H1 (cell line): ENCODE results near the gene TMEM72. TPM values are rescaled to one million over a fixed set of nuclear protein-coding genes. Genes with fewer than 3 reads are reported as not detected.

Experiments used
- CTCF ChIA-PET: fragments of 300-600 bp; sonication (Branson Sonifier 250); formaldehyde crosslinking; loops from one replicate; lab custom pipeline; 2021; ENCODE audit not compliant: partially characterized antibody; lab: Charles Lee
- POLR2A ChIA-PET: fragments of 300-600 bp; sonication (Branson Sonifier 250); formaldehyde crosslinking; loops from one replicate; lab custom pipeline; 2021; ENCODE audit warnings: inconsistent platforms; ENCODE audit not compliant: partially characterized antibody; lab: Charles Lee
- DNase-seq, 2 experiments: peaks; one replicate each; pipeline versions ENCODE4 v3.0.0 to v3.0.0-alpha.2; 2010 to 2022; ENCODE audit warnings: low spot score in 2 of 2, low read depth in 1 of 2, mixed read lengths in 1 of 2
- FAIRE-seq: peaks from 2 replicates; lab custom pipeline; 2011; peaks lifted over from hg19 to GRCh38; lab: Jason Lieb, UNC
- H2AFZ ChIP-seq: 2 replicates; pipeline ENCODE4 v1.8.1; 2012; ENCODE audit warnings: low read length, inconsistent platforms
- H2AK5ac ChIP-seq: 2 replicates; pipeline ENCODE4 v1.6.1; 2013; ENCODE audit warnings: low read depth, low read length
- H2BK120ac ChIP-seq: replicated peaks from 2 replicates; pipeline ENCODE3; 2013; ENCODE audit warnings: low read depth, low read length, inconsistent platforms
- H2BK12ac ChIP-seq: 2 replicates; pipeline ENCODE4 v1.6.1; 2013; ENCODE audit warnings: low read depth, low read length
- H2BK15ac ChIP-seq: 2 replicates; pipeline ENCODE4 v1.6.1; 2013; ENCODE audit warnings: low read length
- H2BK20ac ChIP-seq: 2 replicates; pipeline ENCODE4 v1.6.1; 2013; ENCODE audit warnings: low read length
- H2BK5ac ChIP-seq: 2 replicates; pipeline ENCODE4 v1.6.1; 2013; ENCODE audit warnings: low read depth, low read length
- H3K14ac ChIP-seq: 2 replicates; pipeline ENCODE4 v1.6.1; 2013; ENCODE audit warnings: inconsistent platforms; ENCODE audit not compliant: insufficient read length
- H3K18ac ChIP-seq: 2 replicates; pipeline ENCODE4 v1.6.1; 2013; ENCODE audit warnings: low read length; ENCODE audit errors: extremely low read depth
- H3K23ac ChIP-seq: 2 replicates; pipeline ENCODE4 v1.6.1; 2013; ENCODE audit warnings: inconsistent platforms; ENCODE audit not compliant: insufficient read length
- H3K23me2 ChIP-seq: 2 replicates; pipeline ENCODE4 v1.6.1; 2013; ENCODE audit warnings: low read depth, low read length
- H3K27ac ChIP-seq: 2 replicates; pipeline ENCODE4 v1.6.1; 2011; ENCODE audit warnings: low read depth, low read length, inconsistent platforms
- H3K27me3 ChIP-seq, 4 experiments: replicated peaks in 1 of 4; 1 replicate in 1 of 4; 2 replicates in 3 of 4; pipeline versions ENCODE4 v1.6.1 to v1.8.1; 2011 to 2013; ENCODE audit warnings: low read length in 3 of 4, mild to moderate bottlenecking in 3 of 4, inconsistent platforms in 2 of 4, mixed read lengths in 2 of 4, moderate library complexity in 1 of 4; ENCODE audit not compliant: control insufficient read depth in 3 of 4, insufficient read depth in 3 of 4; ENCODE audit errors: extremely low read depth in 1 of 4
- H3K36me3 ChIP-seq, 4 experiments: 2 replicates each; pipeline versions ENCODE4 v1.6.1 to v1.8.1; 2011 to 2013; ENCODE audit warnings: mild to moderate bottlenecking in 4 of 4, low read length in 3 of 4, moderate library complexity in 2 of 4, control low read depth in 1 of 4, inconsistent platforms in 1 of 4; ENCODE audit not compliant: insufficient read depth in 4 of 4, control insufficient read depth in 2 of 4
- H3K4ac ChIP-seq: replicated peaks from 2 replicates; pipeline ENCODE3; 2013; ENCODE audit warnings: low read length, low read depth, mixed read lengths, inconsistent platforms; ENCODE audit not compliant: insufficient read length
- H3K4me1 ChIP-seq, 4 experiments: replicated peaks in 1 of 4; 1 replicate in 1 of 4; 2 replicates in 3 of 4; pipeline versions ENCODE4 v1.6.1 to v1.8.1; 2011 to 2013; ENCODE audit warnings: low read length in 3 of 4, inconsistent platforms in 2 of 4, mixed read lengths in 1 of 4; ENCODE audit not compliant: insufficient read depth in 4 of 4, control insufficient read depth in 3 of 4
- H3K4me2 ChIP-seq, 2 experiments: 2 replicates each; pipeline versions ENCODE4 v1.6.1 to v1.8.1; 2011 to 2013; ENCODE audit warnings: low read depth in 2 of 2, low read length in 2 of 2, control low read depth in 1 of 2, inconsistent platforms in 1 of 2, mild to moderate bottlenecking in 1 of 2; ENCODE audit not compliant: insufficient read depth in 1 of 2
- H3K4me3 ChIP-seq, 4 experiments: fragments of 200-600, 300-600 bp in 1 of 4; sonication (generic), shearing (Covaris generic), sonication (Bioruptor Twin) in 1 of 4; 2 replicates each; pipeline versions ENCODE4 v1.5.1 to v1.8.1; 2011 to 2016; ENCODE audit warnings: low read length in 4 of 4, low read depth in 3 of 4, control low read depth in 2 of 4, inconsistent platforms in 2 of 4, mild to moderate bottlenecking in 2 of 4, mixed read lengths in 1 of 4, moderate library complexity in 1 of 4; ENCODE audit not compliant: insufficient read depth in 2 of 4; ENCODE audit errors: extremely low read depth in 1 of 4
- H3K56ac ChIP-seq: replicated peaks from 2 replicates; pipeline ENCODE3; 2013; ENCODE audit warnings: low read depth, mild to moderate bottlenecking, mixed read lengths, low read length, inconsistent platforms; ENCODE audit not compliant: insufficient read length
- H3K79me1 ChIP-seq: 2 replicates; pipeline ENCODE4 v1.6.1; 2013; ENCODE audit warnings: low read depth, low read length, control low read depth
- H3K79me2 ChIP-seq, 2 experiments: 2 replicates each; pipeline versions ENCODE4 v1.6.1 to v1.8.1; 2012 to 2013; ENCODE audit warnings: low read length in 2 of 2, mild to moderate bottlenecking in 2 of 2, inconsistent platforms in 1 of 2; ENCODE audit not compliant: insufficient read depth in 2 of 2, control insufficient read depth in 1 of 2
- H3K9ac ChIP-seq, 4 experiments: replicated peaks in 1 of 4; 1 replicate in 1 of 4; 2 replicates in 3 of 4; pipeline versions ENCODE4 v1.6.1 to v1.8.1; 2011 to 2013; ENCODE audit warnings: low read depth in 3 of 4, low read length in 3 of 4, control low read depth in 2 of 4, mild to moderate bottlenecking in 2 of 4, moderate library complexity in 2 of 4, inconsistent platforms in 1 of 4; ENCODE audit errors: extremely low read depth in 1 of 4
- H3K9me3 ChIP-seq, 2 experiments: 2 replicates each; pipeline versions ENCODE4 v1.6.1 to v1.8.1; 2012 to 2013; ENCODE audit warnings: mild to moderate bottlenecking in 2 of 2, moderate library complexity in 2 of 2, control low read depth in 1 of 2, inconsistent platforms in 1 of 2, low read depth in 1 of 2, low read length in 1 of 2, mixed read lengths in 1 of 2; ENCODE audit not compliant: insufficient read depth in 2 of 2
- H4K20me1 ChIP-seq, 2 experiments: replicated peaks in 1 of 2; 2 replicates each; pipeline versions ENCODE3 to v1.8.1; 2011 to 2013; ENCODE audit warnings: inconsistent platforms in 2 of 2, low read length in 2 of 2, mild to moderate bottlenecking in 1 of 2; ENCODE audit not compliant: insufficient read depth in 2 of 2, control insufficient read depth in 1 of 2
- H4K5ac ChIP-seq: 2 replicates; pipeline ENCODE4 v1.6.1; 2013; ENCODE audit warnings: low read length, low read depth, mixed read lengths, inconsistent platforms; ENCODE audit not compliant: insufficient read length
- H4K8ac ChIP-seq: 2 replicates; pipeline ENCODE4 v1.8.0; 2013; ENCODE audit warnings: mild to moderate bottlenecking, moderate library complexity, low read length, inconsistent platforms; ENCODE audit not compliant: insufficient read depth; ENCODE audit errors: extremely low read depth
- H4K91ac ChIP-seq: replicated peaks from 2 replicates; pipeline ENCODE3; 2013; ENCODE audit warnings: low read length, mixed read lengths, inconsistent platforms; ENCODE audit not compliant: insufficient read length
- EGR1 ChIP-seq: IDR thresholded peaks from 2 replicates; pipeline ENCODE4 v1.6.1; 2011; ENCODE audit warnings: low read depth, low read length, borderline replicate concordance
- MAFK ChIP-seq: IDR thresholded peaks from 2 replicates; pipeline ENCODE4 v1.6.1; 2012; ENCODE audit warnings: low read depth, mild to moderate bottlenecking, improper control_type of control experiment, low read length
- POLR2AphosphoS5 ChIP-seq: IDR thresholded peaks from 2 replicates; pipeline ENCODE4 v1.6.1; 2011; ENCODE audit warnings: low read depth, low read length
- RNF2 ChIP-seq: fragments of 200-900, 300-1000 bp; sonication (generic); IDR thresholded peaks from 2 replicates; pipeline ENCODE4 v1.7.1; 2016; ENCODE audit warnings: borderline replicate concordance, low read depth, mild to moderate bottlenecking, antibody characterized with exemption, low read length; ENCODE audit not compliant: poor library complexity, severe bottlenecking; ENCODE audit errors: missing control alignments
- SP4 ChIP-seq: IDR thresholded peaks from 2 replicates; pipeline ENCODE4 v1.6.1; 2012; ENCODE audit warnings: low read length, inconsistent platforms
- SRF ChIP-seq: IDR thresholded peaks from 2 replicates; pipeline ENCODE4 v1.6.1; 2011; ENCODE audit warnings: mild to moderate bottlenecking, low read depth, low read length, moderate library complexity
- SUZ12 ChIP-seq: fragments of 200-600 bp; sonication (generic); IDR thresholded peaks from 2 replicates; pipeline ENCODE4 v1.6.1; 2012; ENCODE audit warnings: mild to moderate bottlenecking, inconsistent platforms, low read length, moderate library complexity, mixed read lengths
- YY1 ChIP-seq: IDR thresholded peaks from 2 replicates; pipeline ENCODE4 v1.6.1; 2011; ENCODE audit warnings: low read depth, mild to moderate bottlenecking, low read length
- ZNF274 ChIP-seq: IDR thresholded peaks from 2 replicates; pipeline ENCODE4 v1.7.0; 2012; ENCODE audit warnings: low read length, borderline replicate concordance; ENCODE audit errors: extremely low read depth
- whole genome bisulfite sequencing, 2 experiments: shearing (Covaris generic) in 1 of 2; methylation state at CpG; one replicate each; pipeline versions ENCODE4 v1.1.6 to v1.1.7; 2013 to 2015; ENCODE audit warnings: low lambda C conversion rate in 2 of 2, mixed read lengths in 2 of 2, inconsistent platforms in 1 of 2, low coverage in 1 of 2, missing lambda C conversion rate in 1 of 2; ENCODE audit not compliant: insufficient replicate concordance in 2 of 2, insufficient coverage in 1 of 2, insufficient read length in 1 of 2; ENCODE audit errors: extremely low coverage in 1 of 2, missing lambda C conversion rate in 1 of 2; 5-methylcytosine and 5-hydroxymethylcytosine counted together
- polyA plus RNA-seq, 7 experiments: library from polyadenylated mRNA; depleted of rRNA in 3 of 7; stranded (reverse) in 5 of 7; unstranded in 2 of 7; fragments of >200 nt in 5 of 7; fragments of 200-250 nt in 2 of 7; gene quantifications; 1 replicate in 5 of 7; 2 replicates in 1 of 7; 4 replicates in 1 of 7; pipeline versions ENCODE4 v1.2.1 to v1.2.3, GENCODE V29; 2011 to 2013; ENCODE audit warnings: missing spikeins in 2 of 7, mixed read lengths in 2 of 7
- total RNA-seq: library from RNA; stranded (reverse); fragmentation: NEBNext Ultra II Directional; extraction: Animal tissue kit (Norgen Biotek cat#: 25700); gene quantifications from 2 replicates; pipeline ENCODE4 v1.2.1, GENCODE V29; 2021

The TMEM72 gene
- total and polyA plus RNA-seq, 2 of the 8 experiments (the other 6 are each of a cell fraction or from before 2014, with no cell fraction given) = not detected

GRCh38 chr10:44972874-44973306, 61.8 kb downstream of the TMEM72 start:
- Histone ChIP-seq H2BK12ac (peak overlapping the region; percentile 68; the same call in 1 of the 2 replicates), H3K4ac (peak overlapping the region; percentile 33), H4K20me1 (peaks cover 0 to 2% of the 10 kb centered on the region in 2 experiments), H2BK120ac (peak overlapping the region; percentile 71), H3K4me1 (peaks cover 12 to 36% (median 27%) of the 10 kb centered on the region in 4 experiments), H3K9ac (no peak overlapping the region), H4K8ac (no peak overlapping the region; the same call in 1 of the 2 replicates), H2AFZ (no peak overlapping the region), H3K79me1 (peaks cover 5% of the 10 kb centered on the region; the same call in 1 of the 2 replicates), H3K27me3 (no peaks in the 10 kb centered on the region; a peak in 1 of 7 replicates), H3K36me3 (peaks cover 0 to 6% (median 0%) of the 10 kb centered on the region in 4 experiments; a peak in 3 of 8 replicates), H3K23me2 (peaks cover 14% of the 10 kb centered on the region; the same call in 1 of the 2 replicates), H2BK5ac (peak overlapping the region; percentile 71; the same call in 1 of the 2 replicates), H3K18ac (peak overlapping the region; percentile 78), H3K23ac (no peak overlapping the region), H2BK20ac (0 out of 2 replicates have a peak overlapping the region, but pooled peaks have one; percentile 72), H4K91ac (peak overlapping the region; percentile 86), H2BK15ac (peak overlapping the region; percentile 81), H3K56ac (no peak overlapping the region), H3K27ac (no peak overlapping the region), H3K4me3 (no peak overlapping the region; a peak in 1 of 8 replicates), H4K5ac (no peak overlapping the region), H3K4me2 (peak overlapping the region; percentile 36 to 65; a peak in 2 of 4 replicates), H3K9me3 (no peaks in the 10 kb centered on the region), H3K79me2 (no peaks in the 10 kb centered on the region), H3K14ac (no peak overlapping the region), H2AK5ac (peak overlapping the region; percentile 83; the same call in 1 of the 2 replicates)
- no peak for FAIRE-seq
- no peak for DNase-seq
- TF ChIP-seq SRF = no peak
- no peak for TF ChIP-seq POLR2AphosphoS5
- TF ChIP-seq RNF2 = no peak
- TF ChIP-seq ZNF274 = no peak
- TF ChIP-seq YY1 = no peak
- TF ChIP-seq SP4 = no peak
- no peak for TF ChIP-seq EGR1
- TF ChIP-seq SUZ12 = no peak
- no peak for TF ChIP-seq MAFK
- CTCF ChIA-PET = interaction anchor here (0.7 to 2.6 kb wide), 12 partner anchors 9 to 48 kb away, joined by 3 to 26 read pairs (median 4); no protein-coding TSS in a partner anchor
- WGBS, 2 experiments = 81% methylated on average over 6 of the region's 6 CpGs; no CpG with 5 or more reads in 1 of the 2 experiments
- POLR2A ChIA-PET = interaction anchor here (0.6 to 1.9 kb wide), 7 partner anchors 9 to 40 kb away, joined by 3 to 7 read pairs (median 3); partner anchors contain the start of gene RASSF4
